HepG2 (cell line): ENCODE results near the gene DNAAF1. TPM values are rescaled to one million over a fixed set of nuclear protein-coding genes. Genes with fewer than 3 reads are reported as not detected.
A peak's percentile ranks its signal among the peaks of the same experiment; 100 is the strongest.

Experiments
- ATF7 ChIP-seq, 2 experiments: fragments of 450-650 bp in 1 of 2; sonication (generic) in 1 of 2; formaldehyde crosslinking in 1 of 2; IDR thresholded peaks; 2 replicates each; pipeline versions ENCODE4 v1.4.0 to v1.6.1; 2016 to 2020; ENCODE audit warnings: antibody characterized with exemption in 1 of 2, mild to moderate bottlenecking in 1 of 2, missing genetic modification reagents in 1 of 2
- HNF4G ChIP-seq, 2 experiments: sonication (generic) in 1 of 2; formaldehyde crosslinking in 1 of 2; IDR thresholded peaks; 2 replicates each; pipeline versions ENCODE4 v1.4.0 to v1.6.1; 2011 to 2020; ENCODE audit warnings: borderline replicate concordance in 2 of 2, low read depth in 2 of 2, mild to moderate bottlenecking in 2 of 2, low read length in 1 of 2, missing genetic modification reagents in 1 of 2, moderate library complexity in 1 of 2
- KLF16 ChIP-seq, 2 experiments: sonication (generic) in 1 of 2; formaldehyde crosslinking in 1 of 2; IDR thresholded peaks; 2 replicates each; pipeline versions ENCODE4 v1.6.1 to v1.8.0; 2016 to 2023; ENCODE audit warnings: missing genetic modification reagents in 2 of 2, missing compliant biosample characterization in 1 of 2
- MTA1 ChIP-seq: sonication (generic); formaldehyde crosslinking; IDR thresholded peaks from 2 replicates; pipeline ENCODE4 v1.4.0; 2020; ENCODE audit warnings: missing genetic modification reagents, mild to moderate bottlenecking, borderline replicate concordance
- NR2F6 ChIP-seq, 2 experiments: IDR thresholded peaks; 2 replicates each; pipeline ENCODE4 v1.6.1; 2016; ENCODE audit warnings: antibody characterized with exemption in 1 of 2, mild to moderate bottlenecking in 1 of 2
- TCF7 ChIP-seq: sonication (generic); IDR thresholded peaks from 2 replicates; pipeline ENCODE4 v1.6.1; 2016; ENCODE audit warnings: antibody characterized with exemption, low read depth
- YY1 ChIP-seq: IDR thresholded peaks from 2 replicates; pipeline ENCODE4 v1.6.1; 2011; ENCODE audit warnings: low read length, low read depth, moderate library complexity, mild to moderate bottlenecking; ENCODE audit not compliant: insufficient read depth, insufficient replicate concordance
- ZNF350 ChIP-seq: sonication (generic); formaldehyde crosslinking; IDR thresholded peaks from 2 replicates; pipeline ENCODE4 v1.4.0; 2020; ENCODE audit warnings: mild to moderate bottlenecking, low read depth, missing genetic modification reagents, borderline replicate concordance
- ZNF367 ChIP-seq: sonication (generic); formaldehyde crosslinking; IDR thresholded peaks from 2 replicates; pipeline ENCODE4 v1.4.0; 2020; ENCODE audit warnings: missing genetic modification reagents, borderline replicate concordance
- ZNF451 ChIP-seq: sonication (generic); formaldehyde crosslinking; IDR thresholded peaks from 2 replicates; pipeline ENCODE4 v1.5.0; 2020; ENCODE audit warnings: mild to moderate bottlenecking, missing genetic modification reagents
- ZNF496 ChIP-seq: sonication (generic); formaldehyde crosslinking; IDR thresholded peaks from 2 replicates; pipeline ENCODE4 v1.8.1; 2023; ENCODE audit warnings: mild to moderate bottlenecking, moderate library complexity, missing genetic modification reagents; ENCODE audit not compliant: insufficient replicate concordance
- ZNF816 ChIP-seq: sonication (generic); formaldehyde crosslinking; IDR thresholded peaks from 2 replicates; pipeline ENCODE4 v1.8.0; 2022; ENCODE audit warnings: missing genetic modification reagents, mild to moderate bottlenecking, borderline replicate concordance
- ZNF879 ChIP-seq: sonication (generic); formaldehyde crosslinking; IDR thresholded peaks from 2 replicates; pipeline ENCODE4 v1.8.1; 2023; ENCODE audit warnings: missing genetic modification reagents
- polyA plus RNA-seq, 8 experiments: library from polyadenylated mRNA; depleted of rRNA in 3 of 8; stranded (reverse) in 7 of 8; unstranded in 1 of 8; fragments of >200 nt; fragmentation: Illumina TruSeq in 4 of 8; extraction: Trizol in 4 of 8; gene quantifications; 2 replicates each; pipeline versions ENCODE4 v1.2.1 to v1.2.3, GENCODE V29; 2011 to 2016; ENCODE audit warnings: low read depth in 4 of 8, missing spikeins in 1 of 8, mixed read lengths in 1 of 8; ENCODE audit not compliant: insufficient read depth in 1 of 8
- total RNA-seq, 5 experiments: library from RNA; depleted of rRNA; stranded (reverse); fragments of >200 nt; fragmentation: Illumina TruSeq; extraction: Trizol; gene quantifications; 2 replicates each; pipeline ENCODE4 v1.2.3, GENCODE V29; 2016; ENCODE audit warnings: low read depth in 1 of 5
- TF ChIP-seq, protein P1 (sequence below), 2 experiments: sonication (generic) in 1 of 2; formaldehyde crosslinking in 1 of 2; IDR thresholded peaks; 2 replicates each; pipeline versions ENCODE4 v1.4.0 to v1.6.1; 2018 to 2020; ENCODE audit warnings: missing genetic modification reagents in 2 of 2, borderline replicate concordance in 1 of 2, low read depth in 1 of 2, mild to moderate bottlenecking in 1 of 2, missing biosample characterization in 1 of 2
- TF ChIP-seq, protein P2 (sequence below): sonication (generic); formaldehyde crosslinking; IDR thresholded peaks from 2 replicates; pipeline ENCODE4 v1.5.0; 2020; ENCODE audit warnings: mild to moderate bottlenecking, missing genetic modification reagents
- TF ChIP-seq, protein P3 (sequence below): conservative IDR thresholded peaks from 2 replicates; pipeline ENCODE4 v1.6.1; 2018; ENCODE audit warnings: missing genetic modification reagents
- TF ChIP-seq, protein P4 (sequence below): sonication (generic); formaldehyde crosslinking; IDR thresholded peaks from 2 replicates; pipeline ENCODE4 v1.5.0; 2020; ENCODE audit warnings: missing genetic modification reagents
- TF ChIP-seq, protein P5 (sequence below): sonication (generic); formaldehyde crosslinking; IDR thresholded peaks from 2 replicates; pipeline ENCODE4 v1.4.0; 2020; ENCODE audit warnings: missing genetic modification reagents

The DNAAF1 gene
- total and polyA plus RNA-seq, 2 of the 13 experiments (the other 11 are each of a cell fraction or from before 2014, with no cell fraction given) = 0.04 TPM; not detected in 1

DNA sequence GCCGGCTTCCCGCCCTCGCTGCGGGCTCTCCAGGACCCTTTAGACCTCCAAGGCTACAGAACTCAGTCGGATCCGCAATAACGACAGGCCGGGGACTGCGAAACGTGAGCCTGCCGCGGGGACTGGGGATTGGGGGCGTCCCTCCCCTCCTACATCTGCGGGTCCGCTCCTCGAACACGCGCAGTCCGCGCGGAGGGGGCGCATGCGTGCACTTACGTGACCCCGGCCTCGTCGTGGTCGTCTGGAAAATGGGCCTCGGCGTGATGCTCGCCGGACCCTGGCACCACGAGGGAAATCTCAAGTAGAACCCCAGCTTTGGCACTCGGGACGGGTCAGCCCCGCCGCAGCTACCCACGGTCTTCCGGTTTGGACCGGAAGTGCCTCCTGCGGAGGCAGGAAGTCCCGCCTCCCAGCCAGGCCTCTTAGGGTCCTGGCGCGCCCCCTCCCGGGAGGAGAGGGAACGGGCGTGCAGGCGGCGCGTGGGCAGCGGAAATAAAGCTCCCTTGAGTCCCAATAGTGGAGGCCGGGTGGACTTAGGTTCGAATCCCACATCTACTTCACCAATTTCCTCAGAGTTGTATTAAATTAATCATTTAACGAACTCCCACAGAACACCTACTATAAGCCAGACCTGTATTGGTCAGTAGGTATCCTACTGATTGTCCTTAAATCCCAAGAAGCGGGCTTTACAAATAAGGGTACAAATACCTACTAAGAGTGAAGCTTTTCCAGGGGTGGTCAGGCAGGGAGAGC is 41.8 kb downstream of the DNAAF1 start, which contains the start of gene TAF1C (continued):
- peak; percentile 53 for TF ChIP-seq YY1
- TF ChIP-seq, protein P1, sequence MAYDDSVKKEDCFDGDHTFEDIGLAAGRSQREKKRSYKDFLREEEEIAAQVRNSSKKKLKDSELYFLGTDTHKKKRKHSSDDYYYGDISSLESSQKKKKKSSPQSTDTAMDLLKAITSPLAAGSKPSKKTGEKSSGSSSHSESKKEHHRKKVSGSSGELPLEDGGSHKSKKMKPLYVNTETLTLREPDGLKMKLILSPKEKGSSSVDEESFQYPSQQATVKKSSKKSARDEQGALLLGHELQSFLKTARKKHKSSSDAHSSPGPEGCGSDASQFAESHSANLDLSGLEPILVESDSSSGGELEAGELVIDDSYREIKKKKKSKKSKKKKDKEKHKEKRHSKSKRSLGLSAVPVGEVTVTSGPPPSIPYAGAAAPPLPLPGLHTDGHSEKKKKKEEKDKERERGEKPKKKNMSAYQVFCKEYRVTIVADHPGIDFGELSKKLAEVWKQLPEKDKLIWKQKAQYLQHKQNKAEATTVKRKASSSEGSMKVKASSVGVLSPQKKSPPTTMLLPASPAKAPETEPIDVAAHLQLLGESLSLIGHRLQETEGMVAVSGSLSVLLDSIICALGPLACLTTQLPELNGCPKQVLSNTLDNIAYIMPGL (CRISPR knock-in tag; IDR thresholded peaks at IDR 0.05; ENCODE audit: borderline replicate concordance in 1 of 2, low read depth in 1 of 2) = peak; percentile 96 to 97
- TF ChIP-seq, protein P2, sequence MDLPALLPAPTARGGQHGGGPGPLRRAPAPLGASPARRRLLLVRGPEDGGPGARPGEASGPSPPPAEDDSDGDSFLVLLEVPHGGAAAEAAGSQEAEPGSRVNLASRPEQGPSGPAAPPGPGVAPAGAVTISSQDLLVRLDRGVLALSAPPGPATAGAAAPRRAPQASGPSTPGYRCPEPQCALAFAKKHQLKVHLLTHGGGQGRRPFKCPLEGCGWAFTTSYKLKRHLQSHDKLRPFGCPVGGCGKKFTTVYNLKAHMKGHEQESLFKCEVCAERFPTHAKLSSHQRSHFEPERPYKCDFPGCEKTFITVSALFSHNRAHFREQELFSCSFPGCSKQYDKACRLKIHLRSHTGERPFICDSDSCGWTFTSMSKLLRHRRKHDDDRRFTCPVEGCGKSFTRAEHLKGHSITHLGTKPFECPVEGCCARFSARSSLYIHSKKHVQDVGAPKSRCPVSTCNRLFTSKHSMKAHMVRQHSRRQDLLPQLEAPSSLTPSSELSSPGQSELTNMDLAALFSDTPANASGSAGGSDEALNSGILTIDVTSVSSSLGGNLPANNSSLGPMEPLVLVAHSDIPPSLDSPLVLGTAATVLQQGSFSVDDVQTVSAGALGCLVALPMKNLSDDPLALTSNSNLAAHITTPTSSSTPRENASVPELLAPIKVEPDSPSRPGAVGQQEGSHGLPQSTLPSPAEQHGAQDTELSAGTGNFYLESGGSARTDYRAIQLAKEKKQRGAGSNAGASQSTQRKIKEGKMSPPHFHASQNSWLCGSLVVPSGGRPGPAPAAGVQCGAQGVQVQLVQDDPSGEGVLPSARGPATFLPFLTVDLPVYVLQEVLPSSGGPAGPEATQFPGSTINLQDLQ (CRISPR knock-in tag) = peak; percentile 80; the same call in 1 of the 2 replicates
- peak; percentile 75; the same call in 1 of the 2 replicates for TF ChIP-seq ZNF367 (CRISPR knock-in tag)
- TF ChIP-seq ZNF816 (CRISPR knock-in tag) = no peak
- peak; percentile 71; the same call in 1 of the 2 replicates for TF ChIP-seq MTA1
- peak; percentile 91; the same call in 1 of the 2 replicates for TF ChIP-seq ZNF451 (CRISPR knock-in tag)
- TF ChIP-seq, protein P3, sequence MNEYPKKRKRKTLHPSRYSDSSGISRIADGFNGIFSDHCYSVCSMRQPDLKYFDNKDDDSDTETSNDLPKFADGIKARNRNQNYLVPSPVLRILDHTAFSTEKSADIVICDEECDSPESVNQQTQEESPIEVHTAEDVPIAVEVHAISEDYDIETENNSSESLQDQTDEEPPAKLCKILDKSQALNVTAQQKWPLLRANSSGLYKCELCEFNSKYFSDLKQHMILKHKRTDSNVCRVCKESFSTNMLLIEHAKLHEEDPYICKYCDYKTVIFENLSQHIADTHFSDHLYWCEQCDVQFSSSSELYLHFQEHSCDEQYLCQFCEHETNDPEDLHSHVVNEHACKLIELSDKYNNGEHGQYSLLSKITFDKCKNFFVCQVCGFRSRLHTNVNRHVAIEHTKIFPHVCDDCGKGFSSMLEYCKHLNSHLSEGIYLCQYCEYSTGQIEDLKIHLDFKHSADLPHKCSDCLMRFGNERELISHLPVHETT (CRISPR knock-in tag) = peak; percentile 78; the same call in 1 of the 2 replicates
- TF ChIP-seq NR2F6 (IDR thresholded peaks at IDR 0.05) = peak; percentile 27; the same call in 1 of the 2 replicates
- 0 out of 2 replicates have a peak, but pooled peaks have one; percentile 48 for TF ChIP-seq NR2F6 (CRISPR knock-in tag; IDR thresholded peaks at IDR 0.05)
- TF ChIP-seq ATF7 (IDR thresholded peaks at IDR 0.05) = no peak
- no peak for TF ChIP-seq ATF7 (CRISPR knock-in tag; IDR thresholded peaks at IDR 0.05)
- no peak for TF ChIP-seq HNF4G (IDR thresholded peaks at IDR 0.05; ENCODE audit: borderline replicate concordance, low read depth, low read length)
- no peak for TF ChIP-seq HNF4G (CRISPR knock-in tag; IDR thresholded peaks at IDR 0.05; ENCODE audit: borderline replicate concordance, low read depth)
- peak; percentile 62; the same call in 1 of the 2 replicates for TF ChIP-seq ZNF350
- TF ChIP-seq TCF7 = no peak
- no peak for TF ChIP-seq ZNF496 (CRISPR knock-in tag)
- peak; percentile 66; the same call in 1 of the 2 replicates for TF ChIP-seq ZNF879 (CRISPR knock-in tag)
- TF ChIP-seq KLF16 (CRISPR knock-in tag; IDR thresholded peaks at IDR 0.05) = peak in 1 of 2 experiments; percentile 97; a peak in 2 of 4 replicates
- TF ChIP-seq, protein P4, sequence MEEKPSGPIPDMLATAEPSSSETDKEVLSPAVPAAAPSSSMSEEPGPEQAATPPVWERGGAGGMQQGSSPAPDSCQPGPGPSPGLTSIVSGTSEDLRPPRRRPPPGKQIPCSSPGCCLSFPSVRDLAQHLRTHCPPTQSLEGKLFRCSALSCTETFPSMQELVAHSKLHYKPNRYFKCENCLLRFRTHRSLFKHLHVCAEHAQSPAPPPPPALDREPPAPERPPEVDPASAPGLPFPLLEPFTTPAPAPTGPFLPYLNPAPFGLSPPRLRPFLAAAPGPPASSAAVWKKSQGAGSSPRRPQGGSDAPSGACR (CRISPR knock-in tag) = 0 out of 2 replicates have a peak, but pooled peaks have one; percentile 46
- TF ChIP-seq, protein P5, sequence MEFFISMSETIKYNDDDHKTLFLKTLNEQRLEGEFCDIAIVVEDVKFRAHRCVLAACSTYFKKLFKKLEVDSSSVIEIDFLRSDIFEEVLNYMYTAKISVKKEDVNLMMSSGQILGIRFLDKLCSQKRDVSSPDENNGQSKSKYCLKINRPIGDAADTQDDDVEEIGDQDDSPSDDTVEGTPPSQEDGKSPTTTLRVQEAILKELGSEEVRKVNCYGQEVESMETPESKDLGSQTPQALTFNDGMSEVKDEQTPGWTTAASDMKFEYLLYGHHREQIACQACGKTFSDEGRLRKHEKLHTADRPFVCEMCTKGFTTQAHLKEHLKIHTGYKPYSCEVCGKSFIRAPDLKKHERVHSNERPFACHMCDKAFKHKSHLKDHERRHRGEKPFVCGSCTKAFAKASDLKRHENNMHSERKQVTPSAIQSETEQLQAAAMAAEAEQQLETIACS = peak; percentile 63
